Measurements from ENCODE around the gene TXNIP. TPM values are rescaled to one million over a fixed set of nuclear protein-coding genes. Genes with fewer than 3 reads are reported as not detected.
"Not testable (repeated sequence)": the region's sequence is repeated elsewhere in the genome, so short reads cannot be mapped to it uniquely, and the experiment has no call there.

Gene TXNIP
- 1.8 and 4.7 TPM in 2 replicates for total RNA-seq (2014; rRNA removed; shearing (Covaris generic))

GRCh38 chr1:145996433-145997015, at the start of gene TXNIP:
TXNIP (minus strand) TSS chr1:145996579; CDS start chr1:145996266, 313 bp downstream.
- DNase-seq (ENCODE audit: low spot score) = peak; percentile 99
- in situ Hi-C loops (cut with HindIII; ENCODE audit: low sequenced_read_pairs) = no loop called here

- in situ Hi-C loops (cut with HindIII; ENCODE audit: low sequenced_read_pairs) = no loop called here
- peak; percentile 48 for DNase-seq (ENCODE audit: low spot score)
These were observed 43.4 kb upstream of the TXNIP start for GRCh38 chr1:146039844-146040194.

- in situ Hi-C loops (cut with HindIII; ENCODE audit: low sequenced_read_pairs) = no loop called here
These were observed 40.7 kb upstream of the TXNIP start for GRCh38 chr1:146036965-146037646.

GRCh38 chr1:146036241-146036964, 40.0 kb upstream of the TXNIP start:
- in situ Hi-C loops (cut with HindIII; ENCODE audit: low sequenced_read_pairs) = no loop called here
- peak; percentile 53 for DNase-seq (ENCODE audit: low spot score)

More at GRCh38 chr1:146036965-146037646, 40.7 kb upstream of the TXNIP start:
- peak; percentile 86 for DNase-seq (ENCODE audit: low spot score)

- in situ Hi-C loops (cut with HindIII; ENCODE audit: low sequenced_read_pairs) = no loop called here
- peak; percentile 40 for DNase-seq (ENCODE audit: low spot score)
These were observed 38.7 kb upstream of the TXNIP start for GRCh38 chr1:146035048-146035423.

GRCh38 chr1:146032631-146033219, 36.3 kb upstream of the TXNIP start:
- DNase-seq (ENCODE audit: low spot score) = peak; percentile 38
- in situ Hi-C loops (cut with HindIII; ENCODE audit: low sequenced_read_pairs) = no loop called here

- no peak for DNase-seq (ENCODE audit: low spot score)
- in situ Hi-C loops (cut with HindIII; ENCODE audit: low sequenced_read_pairs) = no loop called here
These were observed 35.1 kb upstream of the TXNIP start for GRCh38 chr1:146031476-146031875.

GRCh38 chr1:146029117-146029516, 32.7 kb upstream of the TXNIP start:
- no peak for DNase-seq (ENCODE audit: low spot score)
- in situ Hi-C loops (cut with HindIII; ENCODE audit: low sequenced_read_pairs) = no loop called here

- in situ Hi-C loops (cut with HindIII; ENCODE audit: low sequenced_read_pairs); DNase-seq (ENCODE audit: low spot score): not testable (repeated sequence)
These were observed 30.3 kb upstream of the TXNIP start for GRCh38 chr1:146026650-146027049.

GRCh38 chr1:146025787-146026495, 29.6 kb upstream of the TXNIP start:
- in situ Hi-C loops (cut with HindIII; ENCODE audit: low sequenced_read_pairs); DNase-seq (ENCODE audit: low spot score): not testable (repeated sequence)

- DNase-seq (ENCODE audit: low spot score) = no peak
- in situ Hi-C loops (cut with HindIII; ENCODE audit: low sequenced_read_pairs) = no loop called here
These were observed 26.2 kb upstream of the TXNIP start for GRCh38 chr1:146022403-146023127.

- in situ Hi-C loops (cut with HindIII; ENCODE audit: low sequenced_read_pairs) = no loop called here
- DNase-seq (ENCODE audit: low spot score) = no peak
These were observed 25.4 kb upstream of the TXNIP start, which contains the start of gene HJV for GRCh38 chr1:146021622-146022402. HJV (minus strand) TSS chr1:146021735; CDS start chr1:146020231, 1,504 bp downstream.

GRCh38 chr1:146021050-146021445, 24.7 kb upstream of the TXNIP start:
- no peak for DNase-seq (ENCODE audit: low spot score)
- in situ Hi-C loops (cut with HindIII; ENCODE audit: low sequenced_read_pairs) = no loop called here

- DNase-seq (ENCODE audit: low spot score) = no peak
- in situ Hi-C loops (cut with HindIII; ENCODE audit: low sequenced_read_pairs) = no loop called here
These were observed 24.0 kb upstream of the TXNIP start for GRCh38 chr1:146020058-146021049.

GRCh38 chr1:146019231-146020057, 23.1 kb upstream of the TXNIP start:
- no peak for DNase-seq (ENCODE audit: low spot score)
- in situ Hi-C loops (cut with HindIII; ENCODE audit: low sequenced_read_pairs) = no loop called here

- in situ Hi-C loops (cut with HindIII; ENCODE audit: low sequenced_read_pairs) = no loop called here
- no peak for DNase-seq (ENCODE audit: low spot score)
These were observed 20.5 kb upstream of the TXNIP start for GRCh38 chr1:146016891-146017290.
